Left cardiac atrium (tissue), 4 donors: ENCODE measurements around the gene SMYD3. TPM values are rescaled to one million over a fixed set of nuclear protein-coding genes. Genes with fewer than 3 reads are reported as not detected.
A peak's percentile ranks its signal among the peaks of the same experiment; 100 is the strongest.

ENCODE experiments used
- ATAC-seq, 2 donors: fragments of 200-7000 bp; cut with Tn5 transposase; one replicate each; pipeline ENCODE4 v1.9.1; 2020; ENCODE audit warnings: mild to moderate bottlenecking in 2 of 2, moderate library complexity in 2 of 2
- DNase-seq: peaks from one replicate; pipeline ENCODE4 v3.0.0-alpha.2; 2020
- intact Hi-C, 2 donors: fragments of 100-400 bp; cut with DNase I; formaldehyde crosslinking; loops; one replicate each; pipeline versions ENCODE4 v1.14.1 to v1.15.1; 2022 to 2023
- long read RNA-seq: library from polyadenylated mRNA; unstranded; transcript quantifications from one replicate; pipeline ENCODE4 v2.0.0, GENCODE V29; 2021
- total RNA-seq, 2 donors: library from RNA; stranded (reverse); fragmentation: NEBNext Ultra II Directional; extraction: Animal tissue kit (Norgen Biotek cat#: 25700); gene quantifications; one replicate each; pipeline ENCODE4 v1.2.1, GENCODE V29; 2021
- donor health status: DM: no; HTN: yes; CAD: no.
- donor health status: DM: no; HTN: yes; CAD: no; lungs with severe emphysema.
- donor health status: DM: yes; HTN: yes; CAD: no.
- donor health status: Dilated cardiomyopathy.

The SMYD3 gene
- 10 to 100 TPM in 1 of 2 donors, 1 to 10 TPM in 1; 6.5 to 11.9 TPM for total RNA-seq
- long read RNA-seq, partial matches to known transcripts = 0 of 1 reads
- long read RNA-seq, other reads (novel, unspliced or antisense) = 1 of 1 reads

DNA sequence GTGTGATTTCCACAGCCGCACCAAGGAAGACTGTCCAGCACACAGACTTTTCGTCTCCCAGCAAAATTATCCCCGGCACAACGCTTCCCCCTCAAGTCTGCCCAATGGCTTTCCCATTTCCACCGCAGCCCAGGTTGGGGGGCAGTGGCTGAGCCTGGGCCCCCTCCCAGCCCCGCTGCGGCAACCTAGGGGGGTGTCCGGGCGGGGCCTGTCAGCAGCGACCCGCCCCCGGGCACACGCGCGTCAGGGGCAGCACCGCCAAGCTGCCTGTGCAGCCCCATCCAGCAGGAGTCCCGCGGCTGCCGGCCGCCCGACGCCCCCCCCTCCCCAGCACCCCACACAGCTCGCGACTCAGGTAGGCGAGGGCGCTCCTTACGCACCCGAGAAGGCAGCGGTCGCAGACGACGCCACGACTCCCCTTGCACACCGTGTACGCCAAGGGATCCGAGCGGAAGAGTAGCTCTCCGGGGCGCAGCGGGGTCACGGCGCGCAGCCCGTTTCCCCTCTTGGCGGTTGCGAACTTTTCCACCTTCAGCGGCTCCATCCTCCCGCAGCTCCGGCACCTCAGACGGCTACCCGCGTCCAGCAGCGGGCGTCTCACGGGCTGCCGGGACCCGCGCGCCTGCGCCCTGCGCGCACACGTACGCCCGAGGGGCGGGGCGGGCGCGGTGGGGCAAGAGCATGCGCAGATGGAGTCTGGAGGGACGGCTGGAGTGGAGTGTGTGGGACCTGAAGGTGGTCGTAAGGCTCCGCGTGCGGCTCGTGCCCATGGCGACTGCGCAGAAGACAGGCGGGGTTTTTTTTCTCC, at the start of gene SMYD3:
TSS of gene SMYD3 (minus strand) at position 606 of the 808 bp plus-strand sequence.
- peak; percentile 99 for ATAC-seq
- intact Hi-C loops = no loop called here
- peak; percentile 84 for DNase-seq

DNA sequence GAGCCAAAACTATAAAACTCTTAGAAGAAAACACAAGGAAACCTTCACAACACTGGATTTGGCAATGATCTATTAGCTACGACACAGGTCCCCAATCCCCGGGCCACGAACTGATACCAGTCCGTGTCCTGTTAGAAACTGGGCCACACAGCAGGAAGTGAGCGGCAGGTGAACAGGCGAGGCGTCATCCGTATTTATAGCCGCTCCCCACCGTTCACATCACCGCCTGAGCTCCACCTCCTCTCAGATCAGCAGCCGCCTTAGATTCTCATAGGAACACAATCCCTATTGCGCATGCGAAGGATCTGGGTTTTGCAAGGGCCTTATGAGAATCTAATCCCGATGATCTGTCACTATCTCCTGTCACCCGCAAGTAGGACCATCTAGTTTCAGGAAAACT, 47.1 kb upstream of the SMYD3 start:
- DNase-seq (no peak), ATAC-seq (no peak)
- intact Hi-C loops = no loop called here

DNA sequence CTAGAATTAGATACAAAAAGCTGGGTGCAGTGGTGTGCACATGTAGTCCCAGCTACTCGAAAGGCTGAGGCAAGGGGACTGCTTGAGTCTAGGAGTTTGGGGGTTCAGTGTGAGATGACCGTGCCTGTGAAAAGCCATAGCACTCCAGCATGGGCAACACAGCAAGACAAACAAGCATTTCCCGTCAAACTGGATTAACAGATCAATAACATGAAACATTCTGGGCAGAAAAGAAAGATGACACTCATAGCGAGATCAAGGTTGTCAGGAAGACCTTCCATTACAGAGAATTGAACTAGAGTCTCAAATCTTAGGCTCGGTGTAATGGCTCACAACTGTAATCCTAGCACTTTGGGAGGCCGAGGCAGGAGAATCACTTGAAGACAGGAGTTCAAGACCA, 45.0 kb upstream of the SMYD3 start:
- ATAC-seq (no peak), DNase-seq (no peak)
- intact Hi-C loops = no loop called here

DNA sequence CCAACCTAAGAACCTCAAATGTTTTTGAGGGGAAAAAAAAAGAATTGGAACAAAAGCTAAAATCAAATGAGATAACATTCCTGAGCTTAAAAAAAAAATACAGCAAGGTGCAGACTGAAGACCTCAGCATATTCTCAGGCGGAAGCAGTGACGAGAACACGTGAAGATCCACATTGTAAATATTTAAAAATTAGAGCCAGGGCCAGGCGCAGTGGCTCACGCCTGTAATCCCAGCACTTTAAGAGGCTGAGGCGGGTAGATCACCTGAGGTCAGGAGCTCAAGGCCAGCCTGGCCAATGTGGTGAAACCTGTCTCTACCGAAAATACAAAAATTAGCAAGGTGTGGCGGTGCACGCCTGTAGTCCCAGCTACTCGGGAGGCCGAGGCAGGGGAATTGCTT, 43.3 kb upstream of the SMYD3 start:
- intact Hi-C loops = no loop called here
- no peak for DNase-seq
- ATAC-seq = no peak

DNA sequence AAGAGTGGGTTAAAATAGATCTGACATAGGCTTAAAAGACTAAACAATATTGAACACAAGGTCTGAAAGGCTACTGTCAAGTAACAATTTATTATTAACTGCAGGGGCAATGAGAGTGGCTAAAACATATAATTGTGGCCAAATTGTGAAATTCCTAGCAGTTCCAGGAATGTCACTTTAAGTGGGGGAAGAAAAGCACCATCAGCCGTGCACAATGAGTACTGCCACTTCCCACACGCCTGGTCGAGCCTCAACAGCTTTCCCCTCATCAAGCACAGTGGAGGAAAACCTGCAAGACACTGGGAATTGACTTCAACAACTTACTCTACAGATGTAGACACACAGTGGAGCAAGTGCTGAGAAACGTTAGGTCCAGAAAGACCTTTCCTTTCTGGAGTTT, 42.6 kb upstream of the SMYD3 start:
- intact Hi-C loops = no loop called here
- ATAC-seq = no peak
- no peak for DNase-seq

DNA sequence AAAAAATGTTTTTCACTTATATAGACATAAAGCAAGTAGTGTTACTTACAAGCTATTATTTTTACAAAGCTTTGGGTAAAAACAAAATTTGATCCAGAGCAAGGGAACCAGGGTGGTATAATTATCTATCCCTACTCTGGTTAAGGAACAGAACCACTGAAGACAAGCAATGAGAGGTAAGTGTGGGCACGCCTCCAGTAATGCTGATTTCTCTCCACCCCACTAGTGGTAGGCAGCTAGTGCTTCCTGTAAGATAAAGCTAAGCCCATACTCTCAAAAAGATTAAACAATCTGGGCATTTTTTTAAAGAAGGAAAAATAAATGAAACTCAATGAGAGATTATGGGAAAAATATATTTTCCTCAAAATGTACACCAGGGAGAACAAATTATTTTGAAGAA, 36.9 kb upstream of the SMYD3 start:
- intact Hi-C loops = no loop called here
- ATAC-seq (no peak), DNase-seq (no peak)

DNA sequence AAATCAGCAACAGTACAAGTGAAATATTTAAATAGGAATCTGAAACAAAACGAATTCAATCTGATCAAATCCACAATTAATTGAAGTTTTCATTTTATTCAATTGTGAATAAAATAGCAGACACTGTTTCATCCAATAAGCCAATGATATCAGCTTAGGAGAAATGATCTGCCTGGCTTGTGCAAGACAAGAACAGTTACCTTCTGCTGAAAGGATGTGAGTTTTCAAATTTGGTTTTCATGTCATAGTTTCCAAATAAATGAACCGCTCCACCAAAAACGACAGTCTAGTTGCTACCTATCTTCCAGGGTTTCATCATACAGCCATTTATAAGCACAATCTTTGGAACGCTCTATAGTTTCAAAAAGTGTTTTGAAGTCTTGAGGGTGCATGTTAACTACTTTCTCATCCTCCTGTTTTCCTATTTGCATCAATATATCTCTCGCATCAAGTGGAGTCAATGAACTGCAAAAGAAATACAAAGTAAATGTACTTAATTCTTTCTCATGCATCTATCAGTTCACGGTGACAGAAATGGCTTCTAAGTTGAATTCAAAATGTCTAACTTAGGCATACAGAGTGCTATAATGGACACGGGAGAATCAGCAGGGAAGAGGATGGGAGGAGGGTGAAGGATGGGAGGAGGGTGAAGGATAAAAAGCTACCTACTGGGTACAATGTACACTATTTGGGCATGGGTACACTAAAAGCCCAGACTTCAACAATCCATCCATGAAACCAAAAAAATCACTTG, 33.8 kb upstream of the SMYD3 start:
- ATAC-seq = no peak
- intact Hi-C loops = no loop called here
- no peak for DNase-seq

DNA sequence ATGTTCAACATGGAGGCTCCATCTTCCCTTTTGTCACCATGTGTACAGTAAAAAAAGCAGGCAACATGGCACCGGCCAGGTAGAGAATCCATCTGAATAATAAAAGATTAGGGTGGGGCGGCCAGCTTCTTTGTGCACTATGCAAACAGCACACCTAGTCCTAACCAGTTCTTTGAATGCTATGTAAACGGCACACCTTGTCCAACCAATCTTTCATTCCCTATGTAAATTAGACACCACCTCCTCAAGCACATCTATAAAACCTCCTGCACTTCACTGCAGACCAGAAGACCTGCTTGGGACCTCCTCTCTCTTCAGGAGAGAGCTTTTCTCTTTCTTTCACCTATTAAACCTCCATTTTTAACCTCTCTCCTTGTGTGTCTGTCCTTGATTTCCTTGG, 30.8 kb upstream of the SMYD3 start:
- intact Hi-C loops = no loop called here
- DNase-seq (no peak), ATAC-seq (no peak)

DNA sequence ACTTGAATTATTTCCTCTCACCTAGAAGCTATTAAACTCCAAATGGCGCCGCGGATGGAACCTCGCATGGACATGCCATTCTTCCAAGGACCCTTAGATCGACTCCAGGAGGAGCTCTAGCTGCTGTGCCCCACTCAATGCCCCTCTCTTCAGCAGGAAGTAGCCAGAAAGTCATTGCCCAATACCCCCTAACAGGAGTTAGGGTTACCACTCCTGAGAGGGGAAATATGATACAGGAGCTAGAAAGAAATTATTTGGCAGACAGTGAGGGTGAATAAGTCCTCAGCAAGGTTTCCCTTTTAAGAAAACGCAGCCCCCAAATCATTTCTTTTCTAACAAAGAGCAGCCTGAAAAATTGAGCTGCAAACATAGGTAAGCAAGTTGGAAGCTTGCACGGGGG, 30.4 kb upstream of the SMYD3 start:
- intact Hi-C loops = no loop called here
- DNase-seq = no peak
- ATAC-seq = no peak

DNA sequence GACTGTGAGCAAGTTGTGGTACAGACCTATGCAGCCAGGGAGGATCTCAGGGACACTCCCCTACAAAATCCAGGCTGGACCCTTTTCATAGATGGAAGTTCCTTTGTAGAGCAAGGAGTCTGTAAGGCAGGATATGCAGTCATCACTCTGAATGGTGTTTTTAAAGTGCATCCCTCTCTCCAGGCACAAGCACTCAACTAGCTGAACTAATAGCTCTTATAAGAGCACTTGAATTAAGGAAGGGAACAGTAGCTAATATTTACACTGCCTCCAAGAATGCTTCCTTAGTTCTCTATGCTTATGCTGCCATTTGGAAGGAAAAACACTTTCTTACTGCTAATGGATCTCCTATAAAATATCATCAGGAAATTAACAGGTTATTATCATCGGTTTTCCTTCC, 27.0 kb upstream of the SMYD3 start:
- ATAC-seq = no peak
- intact Hi-C loops = no loop called here
- no peak for DNase-seq

DNA sequence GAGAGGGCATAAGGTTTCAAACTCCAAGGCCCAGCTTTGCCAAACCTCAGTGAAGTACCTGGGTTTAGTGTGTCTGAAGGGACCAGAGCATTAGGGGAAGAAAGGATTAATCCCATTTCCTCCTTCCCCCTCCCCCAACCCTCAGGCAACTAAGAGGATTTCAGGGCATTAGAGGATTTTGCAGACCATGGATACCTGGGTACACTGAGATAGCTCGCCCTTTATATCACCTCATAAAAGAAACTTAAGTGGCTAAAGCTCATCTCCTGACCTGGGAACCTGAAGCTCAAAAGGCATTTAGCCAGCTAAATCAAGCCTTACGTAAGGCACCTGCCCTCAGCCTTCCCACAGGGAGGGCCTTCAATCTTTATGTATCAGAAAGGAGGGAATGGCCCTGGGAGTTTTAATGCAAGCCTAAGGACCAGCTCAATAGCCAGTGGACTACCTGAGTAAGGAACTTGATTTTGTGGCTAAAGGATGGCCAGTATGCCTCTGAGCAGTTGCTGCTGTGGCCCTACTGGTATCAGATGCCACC, 26.4 kb upstream of the SMYD3 start:
- DNase-seq = no peak
- intact Hi-C loops = no loop called here
- no peak for ATAC-seq

DNA sequence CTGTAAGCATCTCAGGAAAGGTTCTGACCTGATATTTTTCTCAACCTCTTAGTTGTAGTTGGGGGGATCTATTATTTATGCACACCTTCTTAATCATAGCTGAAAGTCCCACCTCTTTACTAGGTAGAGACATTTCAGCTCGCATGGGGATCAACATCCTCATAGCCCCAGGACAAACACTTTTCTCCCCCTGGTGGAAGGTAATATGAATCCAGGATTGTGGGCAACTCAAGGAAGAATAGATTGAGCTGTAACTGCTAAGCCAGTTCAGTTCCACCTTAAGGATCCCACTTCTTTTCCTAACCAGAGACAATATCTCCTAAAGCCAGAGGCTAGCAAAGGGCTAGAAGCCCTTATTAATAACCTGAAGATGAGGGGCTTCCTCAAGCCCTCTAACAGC, 25.4 kb upstream of the SMYD3 start:
- no peak for ATAC-seq
- intact Hi-C loops = no loop called here
- DNase-seq = no peak

DNA sequence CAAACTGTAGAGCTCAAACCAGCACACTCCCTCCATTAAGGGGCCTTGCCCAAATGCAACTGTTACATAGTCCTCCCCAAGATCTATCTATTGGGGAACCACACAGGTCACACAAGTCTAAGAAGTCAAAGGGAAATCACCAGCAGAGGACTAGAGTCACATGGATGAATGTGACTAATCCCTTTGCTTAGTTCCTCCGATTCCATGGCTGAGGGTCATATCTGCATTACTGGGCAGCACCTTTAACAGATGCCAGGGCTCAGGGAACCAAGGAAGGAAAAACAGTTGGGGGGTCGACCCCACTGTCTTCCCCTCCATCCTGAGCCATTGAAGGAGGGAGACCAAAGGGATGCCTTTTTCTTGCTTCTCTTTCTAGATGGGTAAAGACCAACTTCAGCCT, 23.4 kb upstream of the SMYD3 start:
- DNase-seq (no peak), ATAC-seq (no peak)
- intact Hi-C loops = no loop called here

DNA sequence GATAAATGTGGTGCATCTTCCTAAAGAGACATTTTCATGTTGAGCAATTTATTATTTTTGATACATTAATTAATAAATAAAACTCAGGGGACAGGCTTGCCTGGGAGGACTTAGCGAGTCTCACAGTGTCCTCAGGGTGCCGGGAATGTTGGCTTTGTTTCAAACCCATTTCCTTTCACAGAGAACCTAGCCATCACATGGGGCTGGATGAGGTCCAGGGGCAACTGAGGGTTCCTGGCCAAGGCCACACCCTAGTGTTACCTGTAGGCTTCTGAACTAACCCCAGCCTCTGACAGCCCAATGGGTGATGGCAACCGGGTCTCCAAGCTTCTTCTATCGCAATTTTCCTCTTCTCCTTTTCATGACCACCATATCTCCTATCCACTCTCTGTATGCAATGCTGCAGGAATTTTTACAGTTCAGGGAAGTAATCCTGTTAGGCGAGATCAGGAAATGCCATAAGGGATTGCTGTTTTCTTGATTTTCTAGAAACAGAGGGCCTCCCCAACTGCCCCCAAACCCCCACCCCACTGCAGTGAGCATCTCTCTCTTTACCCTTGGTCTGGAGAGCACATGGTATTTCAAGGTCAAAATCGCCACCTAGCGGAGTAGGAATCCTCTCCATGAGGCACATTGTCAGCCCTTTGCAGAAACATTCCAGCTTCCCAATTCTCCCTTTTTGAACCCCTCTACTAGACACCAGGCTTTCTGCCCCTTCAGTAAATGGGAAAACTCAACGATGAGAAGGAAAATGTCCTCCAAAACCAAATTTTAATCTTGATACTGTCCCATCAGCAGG, 22.1 kb upstream of the SMYD3 start:
- ATAC-seq = no peak
- DNase-seq = no peak
- intact Hi-C loops = no loop called here

DNA sequence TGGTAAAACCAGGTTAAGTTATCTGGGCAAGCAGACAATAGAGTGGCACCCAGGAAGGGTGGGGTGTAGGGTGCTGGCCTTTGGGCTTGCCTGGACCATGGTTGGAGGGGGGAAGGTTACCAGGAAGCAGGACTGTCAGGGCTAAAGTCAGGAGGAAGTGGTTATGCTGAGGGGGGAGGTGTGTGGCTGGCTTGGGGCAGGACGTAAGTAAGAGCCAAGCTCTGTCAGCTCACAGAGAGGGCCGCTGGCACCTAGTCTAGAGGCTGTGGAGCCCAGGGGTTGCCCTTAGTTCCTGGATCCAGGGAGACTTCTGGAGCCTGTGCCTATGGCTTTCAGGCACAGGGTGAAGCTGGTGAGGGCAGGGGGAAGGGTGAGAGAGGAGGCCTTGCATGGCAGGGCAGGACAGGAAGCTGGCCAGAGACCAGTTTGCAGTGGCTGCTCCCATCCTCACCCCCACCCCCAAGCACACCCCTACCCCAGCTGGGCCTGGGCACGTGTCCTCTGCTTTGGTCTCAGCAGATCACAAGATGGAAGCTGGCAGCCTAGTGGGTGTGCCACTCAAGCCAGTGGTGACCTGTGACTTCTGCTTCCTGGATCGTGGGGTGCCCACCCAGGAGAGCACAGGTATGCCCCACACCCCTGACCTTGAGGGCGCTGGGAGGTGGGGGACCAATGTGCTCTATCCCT, 20.5 kb upstream of the SMYD3 start:
- DNase-seq (no peak), ATAC-seq (peak in 1 of 2 donors; percentile 16)
- intact Hi-C loops = no loop called here

DNA sequence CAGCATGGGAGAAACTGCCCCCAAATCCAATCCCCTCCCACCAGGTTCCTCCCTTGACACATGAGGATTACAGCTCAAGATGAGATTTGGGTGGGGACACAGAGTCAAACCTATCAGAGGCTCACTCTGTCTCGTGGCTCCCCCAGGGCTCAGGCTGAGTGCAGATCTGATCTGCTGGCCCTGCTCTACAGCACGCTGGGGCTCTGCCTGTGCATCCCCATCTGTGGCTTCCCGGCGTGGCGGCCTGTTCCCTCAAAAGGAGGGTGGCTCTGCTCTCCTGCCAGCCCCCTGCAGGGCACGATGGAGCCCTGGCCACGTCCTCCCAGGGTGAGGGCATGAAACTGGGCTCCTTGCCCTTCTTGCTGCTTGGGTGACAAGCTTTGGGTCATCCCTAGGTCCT, 19.8 kb upstream of the SMYD3 start:
- intact Hi-C loops = no loop called here
- no peak for DNase-seq
- no peak for ATAC-seq

DNA sequence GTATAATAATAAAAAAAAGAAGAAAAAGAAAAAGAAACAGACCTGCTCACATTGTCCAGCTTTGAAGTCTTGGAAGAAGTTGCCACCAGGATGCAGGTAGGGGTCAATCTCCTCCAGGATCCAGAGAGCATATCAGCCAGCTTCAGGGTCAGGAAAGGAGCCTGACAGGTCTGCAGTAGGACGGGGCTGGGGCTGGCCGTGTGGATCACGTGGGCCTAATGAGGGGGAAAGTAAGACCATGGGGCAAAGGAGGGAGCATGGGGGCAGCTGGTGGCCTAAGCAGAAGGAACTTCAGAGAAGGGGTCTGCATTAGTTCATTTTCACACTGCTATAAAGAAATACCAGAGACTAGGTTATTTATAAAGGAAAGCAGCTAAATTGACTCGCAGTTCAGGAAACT, 19.3 kb upstream of the SMYD3 start:
- DNase-seq (no peak), ATAC-seq (no peak)
- intact Hi-C loops = no loop called here

DNA sequence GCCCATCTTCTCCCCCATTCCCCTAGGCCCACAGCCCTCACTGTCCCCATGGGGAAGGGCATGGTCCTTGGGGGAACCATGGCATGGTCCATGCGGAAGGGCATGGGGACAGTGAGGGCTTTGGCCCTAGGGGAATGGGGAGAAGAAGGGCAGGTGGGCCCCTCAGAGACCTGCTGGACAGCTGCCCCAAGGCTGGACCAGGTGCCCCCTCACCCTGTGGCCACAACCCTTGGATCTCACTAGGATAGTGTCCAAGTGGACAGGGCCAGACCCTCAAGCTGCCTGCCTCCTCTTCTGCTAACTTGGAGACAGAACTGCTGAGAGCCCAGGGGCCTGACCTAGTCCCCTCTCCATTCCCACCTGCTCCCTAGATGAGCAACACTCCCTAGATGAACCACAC, 12.4 kb upstream of the SMYD3 start:
- ATAC-seq (no peak), DNase-seq (no peak)
- intact Hi-C loops = no loop called here
